ENCODE measurements around the gene GTF2IRD1.
"Not testable (repeated sequence)": the region's sequence is repeated elsewhere in the genome, so short reads cannot be mapped to it uniquely, and the experiment has no call there.

The GTF2IRD1 gene

DNA sequence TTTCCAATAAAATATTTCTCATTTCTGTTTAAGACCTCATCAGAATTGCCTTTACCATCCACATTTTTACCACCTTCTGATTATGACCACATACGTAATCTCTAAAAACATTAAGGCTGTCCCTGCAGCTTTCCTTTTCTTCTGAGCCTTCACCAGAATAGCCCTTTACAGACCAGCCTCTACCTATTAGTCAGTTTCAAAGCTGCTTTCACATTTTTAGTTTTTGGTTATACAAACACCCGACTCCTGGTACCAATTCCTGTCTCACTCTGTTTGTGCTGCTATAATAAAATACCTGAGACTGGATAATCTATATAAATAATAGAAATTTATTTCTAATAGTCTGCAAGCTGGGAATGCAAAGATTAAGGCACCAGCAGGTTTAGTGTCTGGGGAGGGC, 15.4 kb upstream of the GTF2IRD1 start:
- TF ChIP-seq, protein P1, sequence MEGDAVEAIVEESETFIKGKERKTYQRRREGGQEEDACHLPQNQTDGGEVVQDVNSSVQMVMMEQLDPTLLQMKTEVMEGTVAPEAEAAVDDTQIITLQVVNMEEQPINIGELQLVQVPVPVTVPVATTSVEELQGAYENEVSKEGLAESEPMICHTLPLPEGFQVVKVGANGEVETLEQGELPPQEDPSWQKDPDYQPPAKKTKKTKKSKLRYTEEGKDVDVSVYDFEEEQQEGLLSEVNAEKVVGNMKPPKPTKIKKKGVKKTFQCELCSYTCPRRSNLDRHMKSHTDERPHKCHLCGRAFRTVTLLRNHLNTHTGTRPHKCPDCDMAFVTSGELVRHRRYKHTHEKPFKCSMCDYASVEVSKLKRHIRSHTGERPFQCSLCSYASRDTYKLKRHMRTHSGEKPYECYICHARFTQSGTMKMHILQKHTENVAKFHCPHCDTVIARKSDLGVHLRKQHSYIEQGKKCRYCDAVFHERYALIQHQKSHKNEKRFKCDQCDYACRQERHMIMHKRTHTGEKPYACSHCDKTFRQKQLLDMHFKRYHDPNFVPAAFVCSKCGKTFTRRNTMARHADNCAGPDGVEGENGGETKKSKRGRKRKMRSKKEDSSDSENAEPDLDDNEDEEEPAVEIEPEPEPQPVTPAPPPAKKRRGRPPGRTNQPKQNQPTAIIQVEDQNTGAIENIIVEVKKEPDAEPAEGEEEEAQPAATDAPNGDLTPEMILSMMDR (IDR thresholded peaks at IDR 0.05; ENCODE audit: low read depth, low read length, missing control alignments), result no peak
- DNase-seq (ENCODE audit: low read depth), result no peak
- H3K4me3 ChIP-seq (ENCODE audit: low read depth, low read length), result no peak overlapping the region

DNA sequence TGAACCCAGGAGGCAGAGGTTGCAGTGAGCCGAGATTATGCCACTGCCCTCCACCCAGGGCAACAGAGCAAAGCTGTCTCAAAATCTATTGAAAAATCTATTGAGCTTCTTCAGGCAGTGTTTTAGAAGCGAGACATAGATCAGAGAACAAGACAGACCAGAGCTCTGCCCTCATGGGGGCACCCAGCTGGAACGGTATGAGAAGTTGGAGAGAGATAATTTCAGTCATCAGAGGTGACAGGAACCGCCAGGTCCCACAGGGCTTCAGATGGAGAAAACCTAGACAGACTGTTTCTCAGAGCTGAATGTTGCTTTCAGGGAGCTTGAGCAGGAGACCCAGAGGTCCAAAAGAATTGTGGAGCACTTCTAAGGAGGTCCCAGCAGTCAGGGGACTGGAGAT, 14.2 kb upstream of the GTF2IRD1 start:
- H3K4me3 ChIP-seq (ENCODE audit: low read depth, low read length), result no peak overlapping the region
- DNase-seq (ENCODE audit: low read depth), result no peak
- TF ChIP-seq, protein P1 (IDR thresholded peaks at IDR 0.05; ENCODE audit: low read depth, low read length, missing control alignments), result no peak

DNA sequence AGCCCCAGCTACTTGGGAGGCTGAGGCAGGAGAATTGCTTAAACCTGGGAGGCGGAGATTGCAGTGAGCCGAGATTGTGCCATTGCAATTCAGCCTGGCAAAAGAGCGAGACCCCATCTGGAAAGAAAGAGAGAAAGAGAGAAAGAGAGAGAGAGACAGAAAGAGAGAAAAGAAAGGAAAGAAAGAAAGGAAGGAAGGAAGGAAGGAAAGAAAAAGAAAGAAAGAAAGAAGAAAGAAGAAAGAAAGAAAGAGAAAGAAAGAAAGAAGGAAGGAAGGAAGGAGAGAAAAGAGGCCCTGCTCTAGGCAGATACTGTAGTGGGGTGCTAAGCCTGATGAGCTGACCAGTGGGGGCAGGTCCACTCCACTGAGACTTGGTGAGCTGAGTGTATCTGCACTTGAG, 13.6 kb upstream of the GTF2IRD1 start:
- not testable (repeated sequence) for DNase-seq (ENCODE audit: low read depth); H3K4me3 ChIP-seq (ENCODE audit: low read depth, low read length)

DNA sequence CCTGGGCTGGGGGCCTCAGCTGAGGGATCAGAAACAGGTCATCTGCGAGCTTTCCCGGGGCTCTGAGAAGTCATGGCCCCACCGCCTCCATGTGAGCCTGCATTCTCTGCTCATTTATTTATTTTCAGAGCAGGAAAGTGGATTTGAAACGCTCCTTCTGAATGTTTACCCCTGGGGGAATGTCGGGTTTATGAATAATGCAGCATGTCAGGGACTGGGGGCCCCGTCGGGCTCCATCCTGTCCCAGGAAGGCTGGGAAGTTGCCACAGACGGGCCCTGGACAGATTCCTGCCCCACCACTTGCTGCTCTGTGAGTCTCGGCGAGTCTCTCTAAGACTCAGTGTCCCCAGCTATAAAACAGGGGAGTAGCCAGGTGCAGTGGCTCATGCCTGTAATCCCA, 11.9 kb upstream of the GTF2IRD1 start:
- TF ChIP-seq, protein P1 (IDR thresholded peaks at IDR 0.05; ENCODE audit: low read depth, low read length, missing control alignments), result no peak
- H3K4me3 ChIP-seq (ENCODE audit: low read depth, low read length), result no peak overlapping the region
- no peak for DNase-seq (ENCODE audit: low read depth)

DNA sequence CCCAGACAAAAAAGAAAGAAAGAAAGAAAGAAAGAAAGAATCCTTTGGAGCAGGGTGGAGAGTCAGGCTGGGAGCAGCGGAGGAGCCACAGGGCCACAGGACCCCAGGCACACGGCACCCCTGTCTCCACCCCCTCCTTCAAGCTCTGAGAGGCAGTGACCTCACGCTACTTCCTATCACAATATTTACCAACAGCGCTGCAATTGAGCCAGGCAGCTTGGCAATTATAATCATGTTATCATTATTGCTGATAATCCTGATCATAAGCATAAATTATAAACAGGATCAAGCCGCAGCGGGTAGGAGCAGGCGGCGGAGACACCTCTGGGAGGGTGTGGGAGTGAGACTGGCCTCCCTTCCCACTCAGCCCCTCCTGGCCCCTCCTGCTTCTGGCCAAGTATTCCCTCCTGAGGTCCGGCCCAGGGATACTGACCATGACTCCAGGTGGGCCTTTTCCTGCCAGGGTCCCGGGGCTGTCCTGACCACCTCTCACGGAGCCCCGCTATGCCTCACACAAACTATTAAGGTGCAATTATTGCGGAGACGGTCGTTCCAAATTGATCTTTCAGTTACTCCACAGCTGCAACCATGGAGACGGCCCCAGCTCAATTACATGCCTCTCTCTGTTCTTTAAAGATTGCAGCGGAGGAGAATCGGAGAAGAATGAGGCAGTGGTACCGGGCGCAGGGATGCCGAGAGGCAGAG, 10.0 kb upstream of the GTF2IRD1 start:
- no peak overlapping the region for H3K4me3 ChIP-seq (ENCODE audit: low read depth, low read length)
- no peak for DNase-seq (ENCODE audit: low read depth)
- TF ChIP-seq, protein P1 (IDR thresholded peaks at IDR 0.05; ENCODE audit: low read depth, low read length, missing control alignments), result no peak

DNA sequence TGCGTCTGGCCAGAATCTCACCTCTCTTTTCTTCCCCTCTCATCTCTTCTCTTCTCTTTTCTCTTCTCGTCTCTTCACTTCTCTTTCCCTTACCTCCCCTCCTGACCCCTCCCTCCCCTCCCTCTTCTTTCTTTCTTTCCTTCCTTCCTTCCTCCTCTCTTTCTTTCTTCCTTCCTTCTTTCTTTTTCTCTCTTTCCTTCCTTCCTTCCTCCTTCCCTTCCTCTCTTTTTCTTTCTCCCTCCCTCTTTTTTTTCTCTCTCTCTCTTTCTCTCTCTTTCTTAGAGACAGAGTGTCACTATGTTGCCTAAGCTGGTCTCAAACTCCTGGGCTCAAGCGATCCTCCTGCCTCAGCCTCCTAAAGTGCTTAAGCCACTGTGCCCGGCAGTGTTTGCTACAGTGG, 4.6 kb upstream of the GTF2IRD1 start:
- TF ChIP-seq, protein P1 (IDR thresholded peaks at IDR 0.05; ENCODE audit: low read depth, low read length, missing control alignments), result no peak
- no peak overlapping the region for H3K4me3 ChIP-seq (ENCODE audit: low read depth, low read length)
- no peak for DNase-seq (ENCODE audit: low read depth)

DNA sequence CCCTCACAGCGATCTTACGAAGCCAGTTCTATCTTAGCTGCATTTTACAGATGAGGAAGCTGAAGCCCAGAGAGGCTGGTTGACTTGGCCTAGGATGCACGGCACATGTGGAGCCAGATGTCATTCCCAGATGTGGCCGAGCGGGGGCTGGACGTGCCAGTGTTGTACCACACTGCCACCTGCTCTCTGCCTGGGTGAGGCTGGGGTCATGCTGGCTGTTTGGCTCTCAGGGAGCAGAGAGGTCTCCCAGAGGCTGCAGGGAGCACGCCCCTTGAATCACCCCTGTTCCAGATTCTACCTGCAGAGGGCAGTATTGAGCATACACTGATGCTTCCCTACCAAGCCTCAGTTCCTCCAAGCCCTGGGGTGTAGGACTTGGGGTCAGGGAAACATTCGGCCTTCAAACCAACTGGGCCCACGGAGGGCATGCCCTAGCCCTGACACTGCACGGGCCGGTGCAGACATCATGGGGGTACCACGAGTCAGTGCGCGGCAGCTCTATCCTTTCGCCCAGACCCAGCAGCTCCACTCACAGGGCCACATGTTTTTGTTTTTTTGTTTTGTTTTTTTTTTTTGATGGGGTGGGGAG, 3.8 kb upstream of the GTF2IRD1 start:
- TF ChIP-seq, protein P1 (IDR thresholded peaks at IDR 0.05; ENCODE audit: low read depth, low read length, missing control alignments), result peak; percentile 94
- no peak for DNase-seq (ENCODE audit: low read depth)
- no peak overlapping the region for H3K4me3 ChIP-seq (ENCODE audit: low read depth, low read length)

Measured in GM12864 (cell line).